GM19468 (cell line): ENCODE results near the gene LRRC8C.
"Not testable (repeated sequence)": the region's sequence is repeated elsewhere in the genome, so short reads cannot be mapped to it uniquely, and the experiment has no call there.

ENCODE experiments used
- ATAC-seq: cut with Tn5 transposase; IDR thresholded peaks from one replicate; pipeline ENCODE4 v1.9.1; 2021; ENCODE audit warnings: mild to moderate bottlenecking, moderate library complexity, moderate number of reproducible peaks; ENCODE audit not compliant: unreplicated experiment; ENCODE audit errors: extremely low read depth

Gene LRRC8C

GRCh38 chr1:89607156-89607555 is 25.8 kb upstream of the LRRC8C start:
- ATAC-seq, result no peak

GRCh38 chr1:89607586-89608318 is 25.2 kb upstream of the LRRC8C start:
- no peak for ATAC-seq

GRCh38 chr1:89608319-89608983 is 24.5 kb upstream of the LRRC8C start:
- no peak for ATAC-seq

- ATAC-seq, result no peak
Measured at GRCh38 chr1:89608984-89609725, 23.8 kb upstream of the LRRC8C start.

- ATAC-seq, result no peak
Measured at GRCh38 chr1:89609781-89610456, 23.0 kb upstream of the LRRC8C start.

GRCh38 chr1:89610457-89611011 is 22.4 kb upstream of the LRRC8C start:
- no peak for ATAC-seq

- ATAC-seq, result peak; percentile 95
Measured at GRCh38 chr1:89611721-89612120, 21.2 kb upstream of the LRRC8C start.

- no peak for ATAC-seq
Measured at GRCh38 chr1:89613928-89614327, 19.0 kb upstream of the LRRC8C start.

- no peak for ATAC-seq
Measured at GRCh38 chr1:89615676-89616598, 17.0 kb upstream of the LRRC8C start.

- no peak for ATAC-seq
Measured at GRCh38 chr1:89616844-89617627, 15.9 kb upstream of the LRRC8C start.

- no peak for ATAC-seq
Measured at GRCh38 chr1:89620664-89621063, 12.3 kb upstream of the LRRC8C start.

- ATAC-seq, result no peak
Measured at GRCh38 chr1:89622895-89623294, 10.0 kb upstream of the LRRC8C start.

- ATAC-seq, result no peak
Measured at GRCh38 chr1:89624314-89624713, 8.6 kb upstream of the LRRC8C start.

GRCh38 chr1:89624715-89625323 is 8.1 kb upstream of the LRRC8C start:
- no peak for ATAC-seq

- no peak for ATAC-seq
Measured at GRCh38 chr1:89627596-89627962, 5.3 kb upstream of the LRRC8C start.

- ATAC-seq, result no peak
Measured at GRCh38 chr1:89629146-89629545, 3.8 kb upstream of the LRRC8C start.

GRCh38 chr1:89629600-89629999 is 3.3 kb upstream of the LRRC8C start:
- not testable (repeated sequence) for ATAC-seq

GRCh38 chr1:89630048-89630447 is 2.9 kb upstream of the LRRC8C start:
- no peak for ATAC-seq
